Duodenal mucosa (tissue), 2 donors: ENCODE data around the gene PTRHD1.

Experiments used
- H3K27ac ChIP-seq: one replicate; pipeline ENCODE4 v1.7.0; 2013; ENCODE audit warnings: low read depth, low read length
- H3K27me3 ChIP-seq, 2 donors: one replicate each; pipeline ENCODE4 v1.7.0; 2013; ENCODE audit warnings: low read length in 2 of 2, control low read depth in 1 of 2; ENCODE audit not compliant: insufficient read depth in 2 of 2, control insufficient read depth in 1 of 2
- H3K36me3 ChIP-seq, 2 donors: one replicate each; pipeline ENCODE4 v1.7.0; 2013; ENCODE audit warnings: low read length in 2 of 2, control low read depth in 1 of 2; ENCODE audit not compliant: insufficient read depth in 2 of 2, control insufficient read depth in 1 of 2
- H3K4me1 ChIP-seq, 2 donors: one replicate each; pipeline ENCODE4 v1.7.0; 2013; ENCODE audit warnings: low read length in 2 of 2, control low read depth in 1 of 2; ENCODE audit not compliant: insufficient read depth in 2 of 2, control insufficient read depth in 1 of 2
- H3K4me3 ChIP-seq, 2 donors: one replicate each; pipeline ENCODE4 v1.7.0; 2013; ENCODE audit warnings: low read length in 2 of 2, low read depth in 1 of 2
- H3K9ac ChIP-seq, 2 donors: one replicate each; pipeline ENCODE4 v1.7.0; 2013; ENCODE audit warnings: low read length in 2 of 2, low read depth in 1 of 2
- H3K9me3 ChIP-seq, 2 donors: one replicate each; pipeline ENCODE4 v1.7.0; 2013; ENCODE audit warnings: low read length in 2 of 2, control low read depth in 1 of 2; ENCODE audit not compliant: control insufficient read depth in 1 of 2

PTRHD1 gene, protein sequence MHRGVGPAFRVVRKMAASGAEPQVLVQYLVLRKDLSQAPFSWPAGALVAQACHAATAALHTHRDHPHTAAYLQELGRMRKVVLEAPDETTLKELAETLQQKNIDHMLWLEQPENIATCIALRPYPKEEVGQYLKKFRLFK

DNA sequence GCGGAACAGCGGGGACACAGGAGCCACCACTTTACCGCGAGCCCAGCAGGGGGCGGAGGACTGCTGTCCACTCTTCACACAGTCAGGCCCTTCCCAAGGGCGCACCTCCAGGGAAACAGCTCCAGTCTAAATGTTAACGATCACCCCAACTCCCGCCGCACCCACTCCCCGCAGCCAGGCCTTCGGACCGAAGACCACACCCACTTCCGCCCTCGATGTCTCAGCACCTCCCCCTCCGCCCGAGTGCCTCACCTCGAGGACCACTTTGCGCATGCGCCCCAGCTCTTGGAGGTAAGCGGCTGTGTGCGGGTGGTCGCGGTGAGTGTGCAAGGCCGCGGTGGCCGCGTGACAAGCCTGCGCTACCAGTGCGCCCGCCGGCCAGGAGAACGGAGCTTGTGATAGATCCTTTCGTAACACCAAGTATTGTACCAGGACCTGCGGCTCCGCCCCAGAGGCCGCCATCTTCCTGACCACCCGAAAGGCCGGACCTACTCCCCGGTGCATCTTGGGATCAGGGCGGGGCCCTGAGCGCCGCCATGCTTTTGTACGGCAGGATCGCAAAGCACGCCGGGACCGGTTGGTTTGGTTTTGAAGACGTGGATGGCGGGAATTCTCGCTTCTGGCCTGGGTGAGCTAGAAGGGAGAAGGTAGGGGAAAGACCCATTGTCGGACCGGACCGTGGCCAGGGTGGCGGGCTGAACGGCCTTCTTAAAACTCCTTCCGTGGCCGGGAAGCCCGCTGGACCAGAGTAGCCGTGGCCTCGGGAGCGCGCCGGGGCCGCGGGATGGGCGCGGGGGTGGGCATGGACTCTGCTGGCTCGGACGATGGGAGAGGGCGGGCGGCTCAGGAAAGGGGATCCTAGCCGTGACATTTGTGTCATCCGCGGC lies at the start of gene PTRHD1, which contains the start of gene CENPO:
TSS of gene PTRHD1 (minus strand) at position 518 of the 887 bp plus-strand sequence. CDS start at position 504, 14 bp downstream.
TSS of gene CENPO (plus strand) at position 552 of the 887 bp plus-strand sequence. CDS start 495 bp downstream, outside the sequence.
- Histone ChIP-seq H3K4me3 (peak within 1 kb of the TSS; percentile 82 to 93), H3K9me3 (no peaks in the 10 kb centered on the region), H3K27me3 (no peaks in the 10 kb centered on the region), H3K9ac (peak within 1 kb of the TSS; percentile 70 to 94), H3K27ac (peak within 1 kb of the TSS; percentile 99), H3K36me3 (peaks cover 4 to 5% of the 10 kb centered on the region in 2 donors), H3K4me1 (peaks cover 16 to 17% of the 10 kb centered on the region in 2 donors)

DNA sequence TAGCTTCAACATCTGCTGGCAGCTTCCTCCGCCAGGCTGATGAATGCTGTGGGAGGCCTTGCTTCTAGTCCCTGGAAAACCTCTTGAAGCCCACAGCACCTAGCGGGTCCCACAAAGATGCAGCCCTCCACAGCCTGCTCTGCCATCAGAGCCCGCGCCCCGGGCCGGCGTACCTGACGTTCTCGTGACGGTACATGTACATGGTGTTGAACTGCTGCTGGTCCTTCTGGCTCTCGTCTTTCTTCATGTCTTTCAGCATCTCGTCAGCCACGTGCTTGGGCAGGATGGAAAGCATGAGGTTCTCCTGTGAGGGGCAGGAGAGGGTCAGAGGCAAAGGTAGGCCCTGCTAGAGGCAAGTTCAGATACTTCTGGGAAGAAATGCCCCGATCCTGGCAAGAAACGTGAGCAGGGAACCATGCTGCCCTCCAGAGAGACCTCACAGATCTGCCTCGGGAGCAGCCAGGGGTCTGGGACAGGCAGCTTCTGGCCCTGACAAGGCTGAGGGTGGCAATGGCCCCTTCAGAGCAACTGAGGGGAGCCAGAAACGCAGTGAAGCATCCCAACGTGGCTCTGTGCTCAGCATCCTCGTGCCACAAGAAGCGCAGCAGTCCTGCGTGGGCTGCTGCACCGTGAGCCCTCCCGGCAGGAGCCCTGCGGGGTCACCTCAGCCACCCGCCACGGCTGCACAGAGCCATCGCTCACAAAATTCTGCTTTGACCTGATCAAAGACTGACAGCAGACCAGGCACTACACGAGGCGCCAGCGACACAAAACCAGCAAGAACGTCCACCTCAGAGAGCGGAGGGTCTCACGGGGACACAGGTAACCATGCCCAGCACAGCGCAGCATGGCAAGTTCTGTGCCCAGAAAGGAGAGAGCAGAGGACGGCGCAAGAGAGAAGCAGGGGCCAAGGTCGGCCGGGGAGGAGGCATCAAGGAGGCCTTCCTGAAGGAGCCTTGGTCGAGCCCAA lies 49.2 kb upstream of the PTRHD1 start:
- H3K4me1 ChIP-seq: no peaks in the 10 kb centered on the region
- H3K27me3 ChIP-seq: no peaks in the 10 kb centered on the region
- no peak overlapping the region for H3K9ac ChIP-seq
- H3K27ac ChIP-seq: no peak overlapping the region
- no peak overlapping the region for H3K4me3 ChIP-seq
- peaks cover 3 to 10% of the 10 kb centered on the region in 2 donors for H3K36me3 ChIP-seq
- no peaks in the 10 kb centered on the region for H3K9me3 ChIP-seq

DNA sequence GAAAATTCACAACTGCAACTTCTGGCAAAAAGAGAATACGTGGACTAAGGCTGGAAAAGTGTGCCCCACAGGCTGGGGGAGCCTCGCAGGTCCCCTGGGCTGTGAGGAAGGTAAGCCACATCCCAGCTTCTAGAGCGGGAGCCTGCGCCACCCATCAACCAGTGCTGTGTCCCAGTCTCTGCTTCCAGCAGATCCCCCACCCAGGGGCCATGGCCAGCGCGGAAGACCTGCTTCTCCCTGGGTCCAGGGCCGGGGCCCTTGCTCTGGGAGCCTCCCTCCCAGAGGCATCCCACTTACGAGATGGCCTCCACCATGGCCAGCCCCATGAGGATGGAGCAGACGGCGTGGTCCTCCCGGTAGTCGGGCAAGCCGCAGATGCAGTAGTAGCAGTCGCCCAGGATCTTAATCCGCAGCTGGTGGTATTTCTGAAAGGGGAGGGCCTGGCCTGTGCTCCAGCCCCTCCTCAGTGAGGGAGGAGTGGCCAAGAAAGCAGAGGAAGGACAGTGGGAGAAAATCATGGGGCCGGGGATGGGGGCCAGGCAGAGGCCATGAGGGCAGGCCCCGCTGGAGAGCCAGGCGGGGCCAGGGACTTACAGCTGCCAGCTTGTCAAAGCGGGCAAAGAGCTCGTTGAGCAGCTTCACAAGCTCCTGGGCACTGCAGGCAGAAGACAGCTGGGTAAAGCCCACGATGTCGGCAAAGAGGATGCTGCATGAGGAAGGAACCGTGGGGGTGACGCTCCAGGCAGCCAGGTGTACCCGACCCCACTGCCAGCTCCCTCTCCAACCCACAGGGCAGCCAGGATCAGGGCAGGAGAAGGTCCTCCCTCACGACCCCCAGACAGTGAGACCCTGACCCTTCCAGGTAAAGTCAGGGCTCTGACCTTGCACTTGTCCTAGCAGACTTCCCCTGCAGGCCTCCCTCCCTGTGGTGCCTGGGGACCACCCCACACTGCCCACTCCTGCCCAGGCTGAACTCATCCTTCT lies 48.1 kb upstream of the PTRHD1 start:
- Histone ChIP-seq H3K27ac (no peak overlapping the region), H3K36me3 (peaks cover 3 to 19% of the 10 kb centered on the region in 2 donors), H3K27me3 (no peaks in the 10 kb centered on the region), H3K9ac (no peak overlapping the region), H3K4me3 (no peak overlapping the region), H3K9me3 (no peaks in the 10 kb centered on the region), H3K4me1 (no peaks in the 10 kb centered on the region)

DNA sequence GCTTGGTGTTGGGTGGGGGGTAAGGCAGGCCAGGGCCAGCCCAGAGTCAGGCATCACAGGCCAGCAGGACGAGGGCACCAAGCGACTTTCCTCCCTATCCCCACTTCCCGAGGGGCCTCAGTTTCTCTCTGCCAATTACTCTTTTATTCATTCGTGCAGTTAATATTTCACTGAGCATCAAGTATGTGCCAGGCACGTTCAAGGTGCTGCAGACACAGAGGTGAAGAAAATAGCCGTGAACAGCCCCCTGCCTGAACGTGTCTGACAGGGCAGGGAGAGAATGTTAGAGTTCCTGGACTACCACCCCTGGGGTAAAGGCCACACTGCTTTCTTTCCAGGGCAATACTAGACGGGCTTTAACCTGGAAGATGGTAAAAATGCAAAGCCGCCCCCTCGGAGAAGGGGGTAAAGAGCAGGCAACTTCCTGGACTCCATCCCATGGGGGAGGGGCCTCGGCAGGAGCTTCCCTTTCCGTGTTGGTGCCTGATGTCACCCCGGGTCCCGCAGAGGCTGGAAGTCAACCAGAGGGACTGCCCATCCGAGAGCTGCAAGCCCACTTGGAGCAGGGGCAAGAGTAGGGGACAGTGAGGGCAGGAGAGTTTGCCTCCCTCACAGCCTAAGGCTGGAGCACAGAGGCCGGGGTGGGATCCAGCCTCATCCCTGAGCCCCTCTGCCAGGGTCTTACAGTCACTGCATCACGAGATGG lies 47.1 kb upstream of the PTRHD1 start:
- Histone ChIP-seq H3K27ac (no peak overlapping the region), H3K27me3 (no peaks in the 10 kb centered on the region), H3K4me3 (no peak overlapping the region), H3K9me3 (no peaks in the 10 kb centered on the region), H3K36me3 (peaks cover 3 to 24% of the 10 kb centered on the region in 2 donors), H3K4me1 (no peaks in the 10 kb centered on the region), H3K9ac (no peak overlapping the region)

DNA sequence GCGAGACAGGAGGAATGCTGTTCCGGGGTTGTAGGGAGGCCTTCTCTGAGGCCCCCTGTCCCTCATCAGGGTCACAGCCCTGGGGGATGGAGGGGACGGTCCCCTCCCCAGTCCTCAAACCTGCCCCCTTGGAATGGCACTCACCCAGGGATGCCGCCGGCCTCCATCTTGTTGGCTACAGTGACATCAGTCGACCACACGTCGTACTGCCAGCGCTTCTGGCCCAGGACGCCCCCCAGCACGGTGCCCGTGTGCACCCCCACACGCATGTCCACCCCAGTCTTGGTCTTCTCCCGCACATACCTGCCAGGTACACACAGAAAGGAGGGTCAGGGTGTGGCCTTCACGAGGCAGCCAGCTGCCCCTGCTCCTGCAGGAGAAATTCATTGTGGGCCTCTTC lies 46.5 kb upstream of the PTRHD1 start:
- Histone ChIP-seq H3K36me3 (peaks cover 3 to 29% of the 10 kb centered on the region in 2 donors), H3K4me3 (no peak overlapping the region)

DNA sequence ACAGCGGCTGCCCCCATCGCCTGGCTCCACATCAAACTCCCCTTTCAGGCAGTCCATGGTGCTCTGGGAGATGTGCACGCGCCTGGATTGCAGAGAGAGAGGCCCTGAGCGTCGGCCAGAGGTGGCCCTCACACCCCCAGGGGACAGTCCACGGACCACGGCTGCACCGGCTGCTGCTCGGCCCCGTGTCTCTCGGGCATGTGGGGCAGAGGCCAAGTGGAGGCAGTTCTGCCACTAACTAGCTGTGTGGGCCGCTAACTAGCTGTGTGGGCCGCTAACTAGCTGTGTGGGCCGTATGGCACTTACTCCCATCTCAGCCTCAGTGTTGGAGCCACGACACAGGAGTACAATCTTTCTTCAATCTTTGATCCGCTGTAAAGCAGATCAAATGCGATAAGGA lies 45.4 kb upstream of the PTRHD1 start:
- H3K4me3 ChIP-seq: no peak overlapping the region
- H3K4me1 ChIP-seq: no peaks in the 10 kb centered on the region
- H3K9ac ChIP-seq: no peak overlapping the region
- H3K27ac ChIP-seq: no peak overlapping the region
- H3K9me3 ChIP-seq: no peaks in the 10 kb centered on the region
- H3K27me3 ChIP-seq: no peaks in the 10 kb centered on the region
- H3K36me3 ChIP-seq: peaks cover 3 to 29% of the 10 kb centered on the region in 2 donors

More for the DNA sequence above, 46.5 kb upstream of the PTRHD1 start:
- H3K9ac ChIP-seq: no peak overlapping the region
- H3K27ac ChIP-seq: no peak overlapping the region
- H3K9me3 ChIP-seq: no peaks in the 10 kb centered on the region
- H3K27me3 ChIP-seq: no peaks in the 10 kb centered on the region
- H3K4me1 ChIP-seq: no peaks in the 10 kb centered on the region

DNA sequence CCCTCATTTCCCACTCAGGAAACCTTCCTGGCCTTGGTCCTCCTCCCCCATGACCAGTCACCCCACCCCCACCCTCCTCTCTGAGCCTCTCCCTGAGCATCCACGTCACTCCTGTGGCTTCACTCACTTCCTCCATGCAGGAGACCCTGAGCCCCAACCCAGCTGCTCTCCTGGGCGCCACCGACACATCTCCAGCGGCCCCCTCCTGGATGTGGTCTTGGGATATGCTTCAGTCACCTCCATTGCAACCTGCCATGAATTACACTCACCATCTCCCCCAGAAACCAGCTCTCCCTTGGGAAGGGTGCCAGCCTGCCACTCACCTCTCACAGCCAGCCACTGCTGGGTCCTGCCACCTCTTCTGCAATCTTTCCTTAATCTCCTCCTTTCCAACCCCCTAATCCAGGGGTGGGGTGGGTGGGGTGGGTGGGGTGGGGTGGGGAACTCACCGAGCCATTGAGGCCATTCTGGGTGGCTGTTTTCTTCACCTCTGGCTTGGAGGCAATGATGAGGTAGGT lies 44.9 kb upstream of the PTRHD1 start:
- Histone ChIP-seq H3K9ac (no peak overlapping the region), H3K36me3 (peaks cover 3 to 29% of the 10 kb centered on the region in 2 donors), H3K4me3 (no peak overlapping the region), H3K9me3 (no peaks in the 10 kb centered on the region), H3K4me1 (no peaks in the 10 kb centered on the region), H3K27ac (no peak overlapping the region), H3K27me3 (no peaks in the 10 kb centered on the region)

DNA sequence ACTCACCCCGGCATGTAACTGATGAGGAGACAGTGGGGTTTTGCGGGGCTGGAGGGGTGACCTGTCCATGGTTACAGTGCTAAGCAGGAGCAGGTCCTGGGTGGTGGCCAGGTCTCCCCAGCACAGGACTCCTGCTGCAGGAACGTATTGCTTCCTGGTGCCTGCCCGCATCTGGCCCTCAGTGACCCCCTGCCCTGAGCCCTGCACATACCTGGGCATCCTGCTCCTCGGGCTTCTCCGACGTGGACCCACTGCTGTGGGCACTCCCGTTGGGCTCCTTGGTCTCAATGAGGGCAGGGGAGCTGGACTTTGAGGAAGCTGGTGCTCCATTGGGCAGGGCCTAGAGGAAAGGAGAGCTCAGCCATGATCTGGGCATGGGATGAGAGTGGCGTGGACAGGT lies 43.5 kb upstream of the PTRHD1 start:
- Histone ChIP-seq H3K4me3 (no peak overlapping the region), H3K36me3 (peaks cover 3 to 24% of the 10 kb centered on the region in 2 donors), H3K9me3 (no peaks in the 10 kb centered on the region), H3K4me1 (peaks cover 0 to 7% of the 10 kb centered on the region in 2 donors), H3K27ac (no peak overlapping the region), H3K9ac (no peak overlapping the region), H3K27me3 (no peaks in the 10 kb centered on the region)
